Loucy (cell line): ENCODE results near the gene GPC5.

ENCODE experiments used
- H2AFZ ChIP-seq: fragments of 200-600 bp; sonication (generic); 2 replicates; pipeline ENCODE4 v1.6.0; 2016; ENCODE audit warnings: antibody characterized with exemption, mild to moderate bottlenecking, low read length, moderate library complexity
- H3F3A ChIP-seq: fragments of 200-600 bp; 2 replicates; pipeline ENCODE4 v1.6.0; 2016; ENCODE audit warnings: antibody characterized with exemption, low read depth, mild to moderate bottlenecking
- H3K27me3 ChIP-seq: fragments of 200-600 bp; sonication (generic); 2 replicates; pipeline ENCODE4 v1.6.1; 2014; ENCODE audit warnings: low read length, mild to moderate bottlenecking; ENCODE audit not compliant: insufficient read depth, poor library complexity, severe bottlenecking
- H3K36me3 ChIP-seq: fragments of 200-600 bp; sonication (generic); 2 replicates; pipeline ENCODE4 v1.6.1; 2016; ENCODE audit warnings: low read length; ENCODE audit not compliant: insufficient read depth
- H3K4me1 ChIP-seq: fragments of 200-600 bp; sonication (generic); 2 replicates; pipeline ENCODE4 v1.5.1; 2014; ENCODE audit warnings: low read length, mild to moderate bottlenecking; ENCODE audit not compliant: insufficient read depth, poor library complexity, severe bottlenecking
- H3K4me2 ChIP-seq: fragments of 200-600 bp; sonication (generic); 2 replicates; pipeline ENCODE4 v1.6.0; 2014; ENCODE audit warnings: antibody characterized with exemption, low read length, low read depth, mild to moderate bottlenecking; ENCODE audit not compliant: poor library complexity, severe bottlenecking
- H3K4me3 ChIP-seq: fragments of 200-600 bp; sonication (generic); 2 replicates; pipeline ENCODE4 v1.5.1; 2014; ENCODE audit warnings: low read length, mild to moderate bottlenecking, mixed read lengths; ENCODE audit not compliant: poor library complexity, severe bottlenecking
- H3K79me2 ChIP-seq: fragments of 200-600 bp; sonication (generic); 2 replicates; pipeline ENCODE4 v1.6.1; 2014; ENCODE audit warnings: low read length; ENCODE audit not compliant: insufficient read depth
- H3K9ac ChIP-seq: fragments of 200-600 bp; sonication (generic); 2 replicates; pipeline ENCODE4 v1.6.0; 2014; ENCODE audit warnings: mild to moderate bottlenecking, low read depth, low read length, moderate library complexity; ENCODE audit not compliant: poor library complexity, severe bottlenecking
- H3K9me2 ChIP-seq: fragments of 200-600 bp; sonication (generic); replicated peaks from 2 replicates; pipeline ENCODE4 v1.6.1; 2016; ENCODE audit warnings: low read depth, low read length, mixed read lengths
- H3K9me3 ChIP-seq: fragments of 200-600 bp; sonication (generic); 2 replicates; pipeline ENCODE4 v1.6.1; 2014; ENCODE audit warnings: mild to moderate bottlenecking, antibody characterized with exemption, low read length, low read depth; ENCODE audit not compliant: insufficient read depth
- H4K20me1 ChIP-seq: fragments of 200-600 bp; sonication (generic); 2 replicates; pipeline ENCODE4 v1.6.0; 2014; ENCODE audit warnings: antibody characterized with exemption, low read length, mild to moderate bottlenecking; ENCODE audit not compliant: insufficient read depth, poor library complexity, severe bottlenecking
- EZH2phosphoT487 ChIP-seq: fragments of 200-600 bp; IDR thresholded peaks from 2 replicates; pipeline ENCODE4 v1.6.1; 2018; ENCODE audit warnings: antibody characterized with exemption, mild to moderate bottlenecking, moderate library complexity, borderline replicate concordance
- TF ChIP-seq, protein P1 (sequence below): fragments of 200-600 bp; sonication (generic); conservative IDR thresholded peaks from 2 replicates; pipeline ENCODE4 v1.5.1; 2014; ENCODE audit warnings: mild to moderate bottlenecking, antibody characterized with exemption, low read length

GPC5 gene

DNA sequence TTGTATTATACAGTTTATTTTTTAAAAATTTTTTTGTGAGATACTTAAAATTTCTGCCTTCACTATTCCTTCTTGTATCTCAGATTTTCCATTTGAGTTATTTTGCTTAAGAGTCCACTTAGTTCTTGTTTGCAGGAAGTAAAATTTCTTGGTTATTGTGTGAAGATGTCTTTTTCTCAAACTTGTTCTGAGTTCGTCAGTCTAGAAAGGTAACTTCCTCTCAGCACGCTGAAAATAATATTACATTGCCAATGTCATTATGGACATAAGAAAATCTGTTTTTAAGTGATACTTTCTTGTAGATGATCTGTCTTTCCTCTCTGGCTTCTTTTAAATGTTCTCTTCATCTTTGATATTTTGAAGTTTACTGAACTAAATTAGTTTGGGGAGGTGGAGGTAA, 1096.5 kb downstream of the GPC5 start:
- Histone ChIP-seq H3K79me2 (no peaks in the 10 kb centered on the region), H3K27me3 (no peaks in the 10 kb centered on the region), H4K20me1 (no peaks in the 10 kb centered on the region), H3K4me1 (no peaks in the 10 kb centered on the region), H3K4me3 (no peak overlapping the region), H3K4me2 (no peak overlapping the region), H2AFZ (no peak overlapping the region), H3F3A (no peaks in the 10 kb centered on the region), H3K9me3 (no peaks in the 10 kb centered on the region), H3K9me2 (no peaks in the 10 kb centered on the region), H3K36me3 (no peaks in the 10 kb centered on the region; the same call in 1 of the 2 replicates), H3K9ac (no peak overlapping the region)
- TF ChIP-seq, protein P1, sequence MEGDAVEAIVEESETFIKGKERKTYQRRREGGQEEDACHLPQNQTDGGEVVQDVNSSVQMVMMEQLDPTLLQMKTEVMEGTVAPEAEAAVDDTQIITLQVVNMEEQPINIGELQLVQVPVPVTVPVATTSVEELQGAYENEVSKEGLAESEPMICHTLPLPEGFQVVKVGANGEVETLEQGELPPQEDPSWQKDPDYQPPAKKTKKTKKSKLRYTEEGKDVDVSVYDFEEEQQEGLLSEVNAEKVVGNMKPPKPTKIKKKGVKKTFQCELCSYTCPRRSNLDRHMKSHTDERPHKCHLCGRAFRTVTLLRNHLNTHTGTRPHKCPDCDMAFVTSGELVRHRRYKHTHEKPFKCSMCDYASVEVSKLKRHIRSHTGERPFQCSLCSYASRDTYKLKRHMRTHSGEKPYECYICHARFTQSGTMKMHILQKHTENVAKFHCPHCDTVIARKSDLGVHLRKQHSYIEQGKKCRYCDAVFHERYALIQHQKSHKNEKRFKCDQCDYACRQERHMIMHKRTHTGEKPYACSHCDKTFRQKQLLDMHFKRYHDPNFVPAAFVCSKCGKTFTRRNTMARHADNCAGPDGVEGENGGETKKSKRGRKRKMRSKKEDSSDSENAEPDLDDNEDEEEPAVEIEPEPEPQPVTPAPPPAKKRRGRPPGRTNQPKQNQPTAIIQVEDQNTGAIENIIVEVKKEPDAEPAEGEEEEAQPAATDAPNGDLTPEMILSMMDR, result no peak
- no peak for TF ChIP-seq EZH2phosphoT487

DNA sequence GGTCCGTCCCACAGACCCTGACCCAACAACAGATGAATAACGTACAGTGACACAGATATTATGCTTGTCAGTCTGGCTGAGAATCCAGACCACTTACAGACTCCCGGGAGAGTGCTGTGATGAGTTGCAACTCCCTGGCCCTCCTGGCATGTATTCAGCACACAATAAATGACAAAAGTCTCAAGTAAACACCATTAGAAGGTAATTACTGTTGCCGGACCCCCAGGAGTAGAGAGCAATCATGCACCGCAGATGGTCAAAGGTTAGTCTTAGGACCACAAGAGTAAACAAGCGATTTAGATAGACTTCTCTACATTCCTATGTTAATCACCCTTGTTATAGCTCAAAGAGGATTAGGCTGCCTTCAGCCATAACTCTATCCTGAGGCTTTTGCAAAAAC, 1101.8 kb downstream of the GPC5 start:
- Histone ChIP-seq H3K4me1 (no peaks in the 10 kb centered on the region), H2AFZ (no peak overlapping the region), H3K27me3 (no peaks in the 10 kb centered on the region), H3K4me3 (no peak overlapping the region), H3K79me2 (no peaks in the 10 kb centered on the region), H3K9ac (no peak overlapping the region), H4K20me1 (no peaks in the 10 kb centered on the region), H3K9me3 (no peaks in the 10 kb centered on the region), H3K36me3 (no peaks in the 10 kb centered on the region), H3F3A (no peaks in the 10 kb centered on the region), H3K4me2 (no peak overlapping the region), H3K9me2 (no peaks in the 10 kb centered on the region)
- TF ChIP-seq EZH2phosphoT487, result no peak
- TF ChIP-seq, protein P1, result no peak

DNA sequence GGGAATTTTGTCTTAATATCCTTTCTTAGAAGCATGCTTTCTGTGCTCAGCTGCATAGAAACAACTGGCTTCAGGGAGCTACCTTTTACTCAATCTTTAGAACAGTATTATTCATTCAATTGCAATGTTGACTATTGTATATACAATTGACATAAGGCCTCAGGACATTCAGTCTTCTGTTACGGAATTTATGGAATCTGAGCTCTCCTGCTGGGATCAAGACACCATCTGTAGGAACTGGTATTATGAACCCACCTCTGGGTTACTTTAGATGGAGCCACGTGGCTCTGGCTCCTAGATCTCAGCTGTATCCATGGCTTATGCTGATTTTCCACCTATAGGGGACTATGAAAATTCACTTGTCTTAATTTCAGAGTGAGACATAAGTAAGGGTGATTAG, 1112.0 kb downstream of the GPC5 start:
- Histone ChIP-seq H3K9ac (no peak overlapping the region), H3K9me3 (no peaks in the 10 kb centered on the region), H3K4me3 (no peak overlapping the region), H3K79me2 (no peaks in the 10 kb centered on the region), H2AFZ (no peak overlapping the region), H3F3A (no peaks in the 10 kb centered on the region), H3K9me2 (no peaks in the 10 kb centered on the region), H3K36me3 (no peaks in the 10 kb centered on the region), H3K4me2 (no peak overlapping the region), H3K27me3 (no peaks in the 10 kb centered on the region), H3K4me1 (no peaks in the 10 kb centered on the region), H4K20me1 (no peaks in the 10 kb centered on the region)
- no peak for TF ChIP-seq EZH2phosphoT487
- TF ChIP-seq, protein P1, result no peak
